Stimulated activated CD8-positive, alpha-beta memory T cell treated with anti-CD3 and anti-CD28 coated beads, Interleukin-12 subunit alpha, Interleukin-12 subunit beta, amount 100 ng/mL, for 4 hours (primary cell): ENCODE results near the gene CNTN4.

Source experiments
- DNase-seq: peaks from one replicate; pipeline ENCODE4 v3.0.0-alpha.2; 2020; ENCODE audit warnings: low read depth

Gene CNTN4

DNA sequence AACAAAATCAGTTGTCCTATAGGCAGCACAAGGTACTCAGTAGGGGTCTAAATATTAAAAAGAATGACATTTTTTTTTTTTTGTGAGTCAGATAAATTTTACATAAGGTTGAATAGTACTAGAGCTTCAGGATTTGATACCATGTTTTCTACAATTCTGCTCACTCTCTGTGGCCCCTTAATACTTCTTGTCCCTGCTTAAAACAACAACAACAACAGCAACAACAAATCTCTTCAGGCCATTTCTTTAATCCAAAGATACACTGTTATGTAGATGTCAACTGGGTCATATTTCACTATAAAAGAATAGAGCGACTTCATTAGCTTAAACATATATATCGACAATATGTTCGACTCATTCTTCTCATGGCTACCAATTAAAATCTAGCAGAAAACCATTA lies 1008.5 kb downstream of the CNTN4 start:
- no peak for DNase-seq
